ENCODE measurements around the gene TIRAP.
A peak's percentile ranks its signal among the peaks of the same experiment; 100 is the strongest.

Gene TIRAP

GRCh38 chr11:126327281-126328000 lies 44.5 kb downstream of the TIRAP start:
- no peak for DNase-seq (ENCODE audit: low spot score)

GRCh38 chr11:126328001-126328390 lies 45.1 kb downstream of the TIRAP start:
- DNase-seq (ENCODE audit: low spot score), result no peak

GRCh38 chr11:126328444-126328843 lies 45.6 kb downstream of the TIRAP start:
- DNase-seq (ENCODE audit: low spot score), result no peak

- DNase-seq (ENCODE audit: low spot score), result no peak
Observed at GRCh38 chr11:126328938-126329643, 46.2 kb downstream of the TIRAP start.

DNA sequence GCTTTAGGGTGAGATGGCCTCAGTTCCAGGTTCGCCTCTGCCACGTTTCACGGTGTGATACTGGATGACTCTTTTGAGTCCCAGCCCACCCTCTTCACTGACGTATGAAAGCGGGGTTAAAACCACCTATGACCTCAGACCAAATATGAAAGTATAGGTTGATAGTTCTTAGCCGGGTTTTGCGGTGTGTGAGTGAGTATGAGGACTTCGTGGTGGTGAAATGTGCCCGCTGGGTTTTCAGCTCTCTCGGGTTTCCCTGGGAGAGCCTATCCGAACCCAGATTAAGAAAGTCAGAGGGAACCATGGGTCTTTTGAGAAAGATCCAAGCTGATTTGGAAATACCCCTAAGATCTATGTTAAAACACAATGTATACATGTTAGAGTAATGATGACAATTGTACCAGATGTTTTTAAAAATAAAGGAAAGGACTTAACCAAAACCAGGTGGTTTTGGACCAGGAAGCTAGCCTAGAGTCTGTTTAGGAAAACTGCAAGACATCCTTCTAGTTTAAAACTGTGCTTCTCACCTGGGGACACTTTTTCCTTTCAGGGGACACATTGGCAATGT lies 46.8 kb downstream of the TIRAP start:
- no peak for DNase-seq (ENCODE audit: low spot score)

DNA sequence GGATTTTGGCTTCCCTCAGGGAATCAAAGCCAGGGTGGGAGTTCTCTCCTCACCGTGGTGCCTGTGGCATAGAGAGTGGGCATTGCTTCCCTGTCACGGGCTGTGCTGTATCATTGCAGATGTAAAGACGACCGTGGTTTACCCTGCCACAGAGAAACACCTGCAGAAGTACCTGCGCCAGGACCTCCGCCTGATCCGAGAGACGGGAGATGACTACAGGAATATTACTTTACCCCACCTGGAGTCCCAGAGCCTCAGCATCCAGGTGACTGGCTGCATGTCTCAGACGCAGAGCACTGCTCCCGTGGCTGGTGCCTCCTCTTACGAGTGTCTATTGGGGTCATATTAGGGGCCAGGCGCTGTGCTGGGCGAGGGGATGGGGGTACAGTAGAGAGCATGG lies 48.4 kb downstream of the TIRAP start:
- DNase-seq (ENCODE audit: low spot score), result no peak

DNA sequence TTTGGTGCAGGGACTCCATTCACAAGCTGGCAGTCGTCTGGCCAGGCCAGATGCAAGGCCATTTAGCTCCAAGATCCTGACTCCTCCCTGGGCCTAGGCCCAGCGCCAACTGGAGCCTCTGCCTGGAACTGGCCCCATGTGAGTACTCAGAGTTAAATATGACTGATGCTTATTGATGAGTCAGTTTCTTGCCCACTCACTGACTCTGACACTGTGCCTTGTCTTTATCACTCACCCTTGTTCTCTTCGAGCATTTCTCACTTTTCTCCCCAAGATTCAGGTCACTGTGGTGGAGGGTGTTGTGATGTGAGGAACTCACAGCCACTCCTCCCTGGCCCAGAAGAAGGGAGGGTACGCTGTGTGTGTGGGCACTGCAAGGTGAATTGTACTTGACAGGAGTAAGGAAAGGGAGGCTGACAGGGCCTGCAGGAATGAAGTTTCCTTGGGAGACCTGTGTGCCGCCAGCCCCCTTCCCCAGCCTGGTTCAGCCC lies 49.4 kb downstream of the TIRAP start:
- peak; percentile 89 for DNase-seq (ENCODE audit: low spot score)

DNA sequence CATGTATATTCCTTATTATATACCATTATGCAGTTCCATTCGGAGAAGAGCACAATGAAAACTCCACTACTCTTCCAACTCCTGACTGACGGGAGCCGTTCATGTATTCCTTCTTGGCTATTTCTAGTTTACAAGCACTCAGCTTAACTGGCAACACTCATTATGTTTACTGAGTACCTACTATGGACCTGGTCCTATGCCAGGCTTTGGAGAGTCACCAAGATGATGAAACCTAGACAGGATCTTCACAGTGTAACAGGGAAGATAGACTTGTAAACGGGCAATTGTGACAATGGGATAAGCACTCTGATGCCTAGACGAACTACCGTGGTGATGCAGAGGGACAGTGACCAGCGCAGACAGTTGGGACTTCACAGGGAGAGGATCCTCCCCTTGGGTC lies 50.2 kb downstream of the TIRAP start:
- no peak for DNase-seq (ENCODE audit: low spot score)

GRCh38 chr11:126334659-126335462 lies 52.0 kb downstream of the TIRAP start:
- peak; percentile 81 for DNase-seq (ENCODE audit: low spot score)

GRCh38 chr11:126335463-126335760 lies 52.5 kb downstream of the TIRAP start:
- no peak for DNase-seq (ENCODE audit: low spot score)

GRCh38 chr11:126336138-126336541 lies 53.2 kb downstream of the TIRAP start:
- no peak for DNase-seq (ENCODE audit: low spot score)

GRCh38 chr11:126336671-126337101 lies 53.8 kb downstream of the TIRAP start:
- DNase-seq (ENCODE audit: low spot score), result no peak

DNA sequence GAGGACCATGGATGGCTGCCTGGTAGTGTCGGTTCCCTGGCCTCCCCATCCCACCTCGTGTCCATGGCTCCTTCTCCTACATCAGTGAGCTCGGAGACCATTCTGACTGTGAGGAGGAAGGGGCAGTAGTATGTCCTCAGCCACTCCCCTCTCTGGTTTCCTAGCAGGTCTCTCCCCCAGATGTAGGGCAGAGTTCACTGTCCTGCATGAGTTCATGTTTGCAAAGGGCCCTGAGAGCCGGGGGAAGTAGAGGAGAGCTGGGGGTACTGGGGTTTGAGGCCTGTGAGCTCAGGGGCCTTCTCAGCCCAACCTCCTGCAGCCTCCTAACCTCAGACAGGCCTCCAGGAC lies 54.2 kb downstream of the TIRAP start:
- no peak for DNase-seq (ENCODE audit: low spot score)

- DNase-seq (ENCODE audit: low spot score), result no peak
Observed at GRCh38 chr11:126337474-126338241, 54.8 kb downstream of the TIRAP start.

GRCh38 chr11:126338346-126339055 lies 55.6 kb downstream of the TIRAP start:
- DNase-seq (ENCODE audit: low spot score), result no peak

- no peak for DNase-seq (ENCODE audit: low spot score)
Observed at GRCh38 chr11:126339073-126339862, 56.4 kb downstream of the TIRAP start.

- DNase-seq (ENCODE audit: low spot score), result no peak
Observed at GRCh38 chr11:126339863-126340434, 57.1 kb downstream of the TIRAP start.

DNA sequence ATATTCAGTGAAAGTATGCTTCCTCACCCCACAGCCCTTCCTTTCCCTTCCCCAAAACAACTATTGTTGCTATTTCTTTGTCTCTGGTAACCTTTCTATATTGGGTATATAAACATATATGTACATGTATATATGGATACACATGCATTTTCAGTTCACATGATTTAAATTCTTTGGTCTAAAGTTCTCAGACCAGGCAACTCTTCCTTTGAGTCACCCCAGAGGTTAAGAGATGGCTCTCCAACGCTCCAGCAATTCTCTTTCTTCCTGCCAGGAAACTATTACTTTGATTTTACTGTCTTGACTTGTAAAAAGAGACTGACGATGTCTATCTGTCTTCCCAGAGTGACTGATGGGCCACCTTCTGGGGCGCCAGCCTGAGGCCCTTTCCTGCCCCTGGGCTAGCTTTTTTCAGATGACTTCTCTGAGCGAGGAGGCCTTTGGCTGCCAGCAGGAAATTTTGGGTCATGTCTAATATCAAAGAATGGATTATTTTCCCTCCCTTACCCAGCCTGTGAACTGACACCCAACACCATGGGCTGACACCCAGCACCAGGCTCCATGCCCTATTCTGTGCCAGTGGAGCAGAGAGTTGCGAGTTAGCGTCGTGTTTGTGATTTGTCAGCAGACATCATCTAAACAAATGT lies 58.2 kb downstream of the TIRAP start:
- DNase-seq (ENCODE audit: low spot score), result no peak

GRCh38 chr11:126341760-126342161 lies 58.9 kb downstream of the TIRAP start:
- peak; percentile 70 for DNase-seq (ENCODE audit: low spot score)

GRCh38 chr11:126343051-126343450 lies 60.2 kb downstream of the TIRAP start:
- DNase-seq (ENCODE audit: low spot score), result no peak

Data from hepatic stellate cell (primary cell).